HG03520 (cell line): Measurements from ENCODE around the gene PDYN.

Source experiments
- ATAC-seq: cut with Tn5 transposase; IDR thresholded peaks from one replicate; pipeline ENCODE4 v1.9.1; 2021; ENCODE audit warnings: mild to moderate bottlenecking, moderate library complexity; ENCODE audit not compliant: unreplicated experiment

The PDYN gene

GRCh38 chr20:1935696-1936366 lies 58.0 kb downstream of the PDYN start:
- no peak for ATAC-seq

- ATAC-seq = no peak
Observed at GRCh38 chr20:1934721-1935573, 58.9 kb downstream of the PDYN start.

- no peak for ATAC-seq
Observed at GRCh38 chr20:1934156-1934555, 59.7 kb downstream of the PDYN start.

- no peak for ATAC-seq
Observed at GRCh38 chr20:1933465-1933870, 60.4 kb downstream of the PDYN start.

GRCh38 chr20:1932971-1933370 lies 60.9 kb downstream of the PDYN start:
- no peak for ATAC-seq

- no peak for ATAC-seq
Observed at GRCh38 chr20:1931830-1932229, 62.0 kb downstream of the PDYN start.

GRCh38 chr20:1930165-1930564 lies 63.7 kb downstream of the PDYN start:
- ATAC-seq = no peak

GRCh38 chr20:1929460-1929859 lies 64.4 kb downstream of the PDYN start:
- ATAC-seq = no peak

GRCh38 chr20:1928782-1929181 lies 65.1 kb downstream of the PDYN start:
- no peak for ATAC-seq
